Measurements from ENCODE around the gene RASSF3. TPM values are rescaled to one million over a fixed set of nuclear protein-coding genes. Genes with fewer than 3 reads are reported as not detected.

Gene RASSF3
- total RNA-seq, 2 experiments from 2014 or later, result 118 to 127 TPM

DNA sequence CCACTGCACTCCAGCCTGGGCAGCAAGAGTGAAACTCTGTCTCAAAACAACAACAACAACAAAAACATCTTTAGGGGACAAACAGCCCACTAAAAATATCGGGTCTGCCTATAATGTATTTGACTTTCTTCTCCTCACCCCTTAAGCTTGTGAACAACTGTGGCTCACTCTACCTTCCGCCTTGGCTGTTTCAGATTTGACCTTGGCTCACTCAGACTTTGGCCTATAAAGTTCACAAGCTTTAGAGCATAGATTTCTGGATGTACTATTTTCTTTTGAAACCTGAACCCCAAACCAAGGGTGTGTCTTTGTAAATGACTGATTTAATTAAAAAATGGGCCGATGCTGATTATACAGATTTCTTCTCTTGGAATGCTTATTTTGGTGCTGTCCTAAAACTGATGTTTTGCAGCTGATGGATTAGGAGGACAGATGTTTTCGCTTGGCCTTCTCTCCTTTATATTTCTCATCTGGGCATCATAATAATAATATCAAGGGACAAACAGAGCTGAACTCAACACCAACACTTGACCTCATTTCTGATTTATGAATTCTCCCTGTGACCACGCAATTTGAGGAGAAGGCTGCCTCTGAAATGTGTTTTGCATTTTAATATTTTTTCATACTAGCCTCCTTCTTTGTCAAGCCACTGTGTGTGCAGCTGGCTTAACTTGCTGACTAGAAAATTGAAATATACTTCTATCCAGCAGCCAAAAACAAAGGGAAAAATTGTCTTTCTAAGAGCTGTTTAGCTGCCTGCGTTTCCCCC, 40.2 kb upstream of the RASSF3 start:
- no peaks in the 10 kb centered on the region for H3K27me3 Mint-ChIP-seq
- TF ChIP-seq, protein P1, sequence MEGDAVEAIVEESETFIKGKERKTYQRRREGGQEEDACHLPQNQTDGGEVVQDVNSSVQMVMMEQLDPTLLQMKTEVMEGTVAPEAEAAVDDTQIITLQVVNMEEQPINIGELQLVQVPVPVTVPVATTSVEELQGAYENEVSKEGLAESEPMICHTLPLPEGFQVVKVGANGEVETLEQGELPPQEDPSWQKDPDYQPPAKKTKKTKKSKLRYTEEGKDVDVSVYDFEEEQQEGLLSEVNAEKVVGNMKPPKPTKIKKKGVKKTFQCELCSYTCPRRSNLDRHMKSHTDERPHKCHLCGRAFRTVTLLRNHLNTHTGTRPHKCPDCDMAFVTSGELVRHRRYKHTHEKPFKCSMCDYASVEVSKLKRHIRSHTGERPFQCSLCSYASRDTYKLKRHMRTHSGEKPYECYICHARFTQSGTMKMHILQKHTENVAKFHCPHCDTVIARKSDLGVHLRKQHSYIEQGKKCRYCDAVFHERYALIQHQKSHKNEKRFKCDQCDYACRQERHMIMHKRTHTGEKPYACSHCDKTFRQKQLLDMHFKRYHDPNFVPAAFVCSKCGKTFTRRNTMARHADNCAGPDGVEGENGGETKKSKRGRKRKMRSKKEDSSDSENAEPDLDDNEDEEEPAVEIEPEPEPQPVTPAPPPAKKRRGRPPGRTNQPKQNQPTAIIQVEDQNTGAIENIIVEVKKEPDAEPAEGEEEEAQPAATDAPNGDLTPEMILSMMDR (IDR thresholded peaks at IDR 0.05), result no peak
- Histone ChIP-seq H3K4me3 (ENCODE audit: low read length) (no peak overlapping the region), H3K36me3 (ENCODE audit: insufficient read depth, low read length) (no peaks in the 10 kb centered on the region), H3K9me3 (ENCODE audit: control insufficient read depth in 1 of 2, insufficient read depth in 1 of 2, low read length in 2 of 2) (peaks cover 2 to 6% of the 10 kb centered on the region in 2 experiments), H3K27ac (ENCODE audit: low read depth in 1 of 2, low read length in 2 of 2) (no peak overlapping the region), H3K27me3 (ENCODE audit: control insufficient read depth in 1 of 2, insufficient read depth in 2 of 2, low read length in 2 of 2) (no peaks in the 10 kb centered on the region), H3K4me1 (ENCODE audit: insufficient read depth, low read length) (peaks cover 31% of the 10 kb centered on the region)
- peak overlapping the region; percentile 53 for H3K27ac Mint-ChIP-seq
- peaks cover 61% of the 10 kb centered on the region for H3K4me1 Mint-ChIP-seq (ENCODE audit: low read depth)
- CTCF ChIA-PET, result interaction anchor here (1.2 to 1.5 kb wide), 3 partner anchors 21 to 135 kb away, joined by 3 read pairs; no protein-coding TSS in a partner anchor
- H3K4me3 Mint-ChIP-seq, result no peak overlapping the region
- POLR2A ChIA-PET, result interaction anchor here (2.6 to 4.8 kb wide), 2 partner anchors 13 to 39 kb away, joined by 13 to 32 read pairs; partner anchors contain the start of gene RASSF3
- no peaks in the 10 kb centered on the region for H3K36me3 Mint-ChIP-seq (ENCODE audit: low read depth)
- H3K9me3 Mint-ChIP-seq, result no peaks in the 10 kb centered on the region
- DNase-seq, result no peak
- ATAC-seq (ENCODE audit: poor library complexity), result no peak
- intact Hi-C loops (cut with DNase I, micrococcal nuclease), result no loop called here

DNA sequence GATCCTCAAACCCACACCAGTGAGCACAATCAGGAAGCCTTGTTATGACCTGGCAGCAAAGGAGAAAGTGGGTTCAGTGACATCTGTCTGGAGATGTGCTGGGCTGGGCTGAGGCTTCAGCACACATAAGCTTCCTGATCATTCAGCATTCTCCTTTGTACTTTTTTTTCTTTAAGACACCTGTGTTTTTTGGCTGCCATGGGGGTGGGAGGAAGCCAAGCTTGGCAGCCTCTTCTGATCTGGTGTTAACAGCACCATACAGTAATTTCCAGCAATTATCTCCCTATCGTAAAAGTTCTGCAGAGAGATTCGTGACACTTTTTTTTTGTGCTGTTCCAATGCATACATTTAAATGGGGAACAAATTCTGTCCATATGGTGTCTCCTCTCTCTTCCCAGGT, 38.9 kb upstream of the RASSF3 start:
- CTCF ChIA-PET, result interaction anchor here (1.4 kb wide), 1 partner anchor 126 kb away, joined by 3 read pairs; no protein-coding TSS in a partner anchor
- Histone ChIP-seq H3K9me3 (ENCODE audit: control insufficient read depth in 1 of 2, insufficient read depth in 1 of 2, low read length in 2 of 2) (peaks cover 6% of the 10 kb centered on the region in 2 experiments), H3K4me1 (ENCODE audit: insufficient read depth, low read length) (peaks cover 31% of the 10 kb centered on the region), H3K36me3 (ENCODE audit: insufficient read depth, low read length) (no peaks in the 10 kb centered on the region), H3K27ac (ENCODE audit: low read depth in 1 of 2, low read length in 2 of 2) (no peak overlapping the region), H3K27me3 (ENCODE audit: control insufficient read depth in 1 of 2, insufficient read depth in 2 of 2, low read length in 2 of 2) (no peaks in the 10 kb centered on the region), H3K4me3 (ENCODE audit: low read length) (no peak overlapping the region)
- peaks cover 58% of the 10 kb centered on the region for H3K4me1 Mint-ChIP-seq (ENCODE audit: low read depth)
- TF ChIP-seq, protein P1 (IDR thresholded peaks at IDR 0.05), result no peak
- no peaks in the 10 kb centered on the region for H3K27me3 Mint-ChIP-seq
- H3K4me3 Mint-ChIP-seq, result no peak overlapping the region
- ATAC-seq (ENCODE audit: poor library complexity) (peak; percentile 88), DNase-seq (peak in 7 of 14 experiments; percentile 4 to 46 (median 20))
- H3K27ac Mint-ChIP-seq, result peak overlapping the region; percentile 45
- POLR2A ChIA-PET, result interaction anchor here (0.6 to 4.8 kb wide), 7 partner anchors 9 to 126 kb away, joined by 3 to 32 read pairs (median 3); partner anchors contain the start of gene RASSF3
- intact Hi-C loops (cut with DNase I, micrococcal nuclease), result no loop called here
- no peaks in the 10 kb centered on the region for H3K9me3 Mint-ChIP-seq
- no peaks in the 10 kb centered on the region for H3K36me3 Mint-ChIP-seq (ENCODE audit: low read depth)

DNA sequence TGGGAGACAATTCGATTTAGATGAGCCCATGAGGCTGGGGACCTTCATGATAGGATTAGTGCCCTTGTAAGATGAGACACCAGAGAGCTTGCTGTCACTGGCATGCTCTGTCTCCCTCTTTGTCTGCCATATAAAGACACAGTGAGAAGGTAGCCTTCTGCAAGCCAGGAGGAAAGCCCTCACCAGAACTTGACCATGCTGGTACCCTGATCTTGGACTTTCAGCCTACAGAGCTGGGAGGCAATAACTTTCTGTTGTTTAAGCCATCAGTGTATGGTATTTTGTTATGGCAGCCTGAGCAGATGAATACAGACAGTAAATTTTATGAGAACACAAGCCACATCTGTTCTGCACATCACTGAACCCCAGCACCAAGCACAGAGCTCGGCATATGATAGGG, 38.1 kb upstream of the RASSF3 start:
- DNase-seq (no peak), ATAC-seq (ENCODE audit: poor library complexity) (no peak)
- intact Hi-C loops (cut with DNase I, micrococcal nuclease), result no loop called here
- H3K27ac ChIP-seq (ENCODE audit: low read depth in 1 of 2, low read length in 2 of 2), result no peak overlapping the region
- ChIA-PET POLR2A (interaction anchor here (0.7 to 4.8 kb wide), 7 partner anchors 11 to 125 kb away, joined by 3 to 32 read pairs (median 5); partner anchors contain the start of gene RASSF3), CTCF (interaction anchor here (1.4 kb wide), 1 partner anchor 126 kb away, joined by 3 read pairs; no protein-coding TSS in a partner anchor)
- peaks cover 6% of the 10 kb centered on the region in 2 experiments for H3K9me3 ChIP-seq (ENCODE audit: control insufficient read depth in 1 of 2, insufficient read depth in 1 of 2, low read length in 2 of 2)
- peaks cover 30% of the 10 kb centered on the region for H3K4me1 ChIP-seq (ENCODE audit: insufficient read depth, low read length)
- no peaks in the 10 kb centered on the region for H3K36me3 ChIP-seq (ENCODE audit: insufficient read depth, low read length)
- no peaks in the 10 kb centered on the region for H3K27me3 Mint-ChIP-seq
- H3K4me3 Mint-ChIP-seq, result no peak overlapping the region
- H3K4me3 ChIP-seq (ENCODE audit: low read length), result no peak overlapping the region
- peaks cover 49% of the 10 kb centered on the region for H3K4me1 Mint-ChIP-seq (ENCODE audit: low read depth)
- peak overlapping the region; percentile 45 for H3K27ac Mint-ChIP-seq
- no peaks in the 10 kb centered on the region for H3K27me3 ChIP-seq (ENCODE audit: control insufficient read depth in 1 of 2, insufficient read depth in 2 of 2, low read length in 2 of 2)
- TF ChIP-seq, protein P1 (IDR thresholded peaks at IDR 0.05), result no peak
- H3K36me3 Mint-ChIP-seq (ENCODE audit: low read depth), result no peaks in the 10 kb centered on the region
- no peaks in the 10 kb centered on the region for H3K9me3 Mint-ChIP-seq
